Measurements from ENCODE around the gene IGF2. TPM values are rescaled to one million over a fixed set of nuclear protein-coding genes. Genes with fewer than 3 reads are reported as not detected.

The IGF2 gene
- total and polyA plus RNA-seq, 2 of the 8 experiments (the other 6 are each of a cell fraction or from before 2014, with no cell fraction given): 0.74 to 1.5 TPM

GRCh38 chr11:2100361-2101170, 38.6 kb downstream of the IGF2 start:
- CTCF ChIA-PET (ENCODE audit: partially characterized antibody): interaction anchor here (0.9 to 8.3 kb wide), 10 partner anchors 9 to 448 kb away, joined by 3 to 80 read pairs (median 4); no protein-coding TSS in a partner anchor
- H3K36me3 ChIP-seq (ENCODE audit: control insufficient read depth in 2 of 4, insufficient read depth in 4 of 4, low read length in 3 of 4): no peaks in the 10 kb centered on the region
- TF ChIP-seq JUN (IDR thresholded peaks at IDR 0.05; ENCODE audit: low read depth, low read length) (no peak), KDM5A (IDR thresholded peaks at IDR 0.05; ENCODE audit: low read length) (no peak), GABPA (IDR thresholded peaks at IDR 0.05; ENCODE audit: borderline replicate concordance, insufficient read depth, low read length) (no peak), TCF12 (IDR thresholded peaks at IDR 0.05; ENCODE audit: low read depth, low read length) (no peak), ATF3 (IDR thresholded peaks at IDR 0.05; ENCODE audit: insufficient read depth, low read depth, low read length) (no peak), CHD1 (IDR thresholded peaks at IDR 0.05; ENCODE audit: low read depth, low read length) (no peak), EP300 (IDR thresholded peaks at IDR 0.05; ENCODE audit: borderline replicate concordance in 1 of 2, low read depth in 2 of 2, low read length in 2 of 2) (no peak), RBBP5 (IDR thresholded peaks at IDR 0.05; ENCODE audit: borderline replicate concordance, low read depth, low read length) (no peak), BRCA1 (IDR thresholded peaks at IDR 0.05; ENCODE audit: low read depth, low read length) (no peak), CTBP2 (IDR thresholded peaks at IDR 0.05; ENCODE audit: borderline replicate concordance, insufficient read depth, insufficient read length, low read length) (no peak), SIRT6 (IDR thresholded peaks at IDR 0.05; ENCODE audit: low read length) (no peak)

More at GRCh38 chr11:2100361-2101170, 38.6 kb downstream of the IGF2 start:
- Histone ChIP-seq H2AFZ (ENCODE audit: low read length) (no peak overlapping the region), H2BK12ac (ENCODE audit: low read depth, low read length) (peak overlapping the region; percentile 84; the same call in 1 of the 2 replicates), H3K79me1 (ENCODE audit: low read depth, low read length) (no peaks in the 10 kb centered on the region), H3K27me3 (replicated peaks in 1 of 4; ENCODE audit: control insufficient read depth in 3 of 4, extremely low read depth in 1 of 4, insufficient read depth in 3 of 4, low read length in 3 of 4) (no peaks in the 10 kb centered on the region; a peak in 1 of 7 replicates), H4K5ac (ENCODE audit: insufficient read length, low read depth, low read length) (no peak overlapping the region), H3K56ac (replicated peaks; ENCODE audit: insufficient read length, low read depth, low read length) (no peak overlapping the region), H3K4me3 (ENCODE audit: extremely low read depth in 1 of 4, insufficient read depth in 2 of 4, low read depth in 3 of 4, low read length in 4 of 4) (no peak overlapping the region), H3K18ac (ENCODE audit: extremely low read depth, low read length) (no peak overlapping the region), H3K4me1 (replicated peaks in 1 of 4; ENCODE audit: control insufficient read depth in 3 of 4, insufficient read depth in 4 of 4, low read length in 3 of 4) (peaks cover 0 to 35% (median 23%) of the 10 kb centered on the region in 4 experiments; a peak in 6 of 7 replicates), H4K20me1 (replicated peaks in 1 of 2; ENCODE audit: control insufficient read depth in 1 of 2, insufficient read depth in 2 of 2, low read length in 2 of 2) (peaks cover 0 to 1% of the 10 kb centered on the region in 2 experiments), H2AK5ac (ENCODE audit: low read depth, low read length) (no peak overlapping the region), H3K23me2 (ENCODE audit: low read depth, low read length) (peaks cover 5% of the 10 kb centered on the region; the same call in 1 of the 2 replicates), H3K9ac (replicated peaks in 1 of 4; ENCODE audit: extremely low read depth in 1 of 4, low read depth in 3 of 4, low read length in 3 of 4) (no peak overlapping the region), H4K91ac (replicated peaks; ENCODE audit: insufficient read length, low read length) (no peak overlapping the region), H2BK15ac (ENCODE audit: low read length) (peak overlapping the region; percentile 88; the same call in 1 of the 2 replicates), H3K4me2 (ENCODE audit: insufficient read depth in 1 of 2, low read depth in 2 of 2, low read length in 2 of 2) (no peak overlapping the region), H2BK5ac (ENCODE audit: low read depth, low read length) (0 out of 2 replicates have a peak overlapping the region, but pooled peaks have one; percentile 60), H2BK120ac (replicated peaks; ENCODE audit: low read depth, low read length) (no peak overlapping the region), H4K8ac (ENCODE audit: extremely low read depth, insufficient read depth, low read length) (peak overlapping the region; percentile 36; the same call in 1 of the 2 replicates), H3K9me3 (ENCODE audit: insufficient read depth in 2 of 2, low read depth in 1 of 2, low read length in 1 of 2) (no peaks in the 10 kb centered on the region), H3K79me2 (ENCODE audit: control insufficient read depth in 1 of 2, insufficient read depth in 2 of 2, low read length in 2 of 2) (no peaks in the 10 kb centered on the region), H3K4ac (replicated peaks; ENCODE audit: insufficient read length, low read depth, low read length) (no peak overlapping the region), H2BK20ac (ENCODE audit: low read length) (no peak overlapping the region), H3K14ac (ENCODE audit: insufficient read length) (no peak overlapping the region), H3K23ac (ENCODE audit: insufficient read length) (no peak overlapping the region), H3K27ac (ENCODE audit: low read depth, low read length) (no peak overlapping the region)
- POLR2A ChIA-PET (ENCODE audit: partially characterized antibody): no interaction called here
- DNase-seq (ENCODE audit: low read depth in 1 of 2, low spot score in 2 of 2) (no peak), FAIRE-seq (no peak)
- 88% methylated on average over 19 of the region's 25 CpGs; no CpG with 5 or more reads in 1 of the 2 experiments for WGBS, 2 experiments (ENCODE audit: extremely low coverage in 1 of 2, insufficient coverage in 1 of 2, insufficient read length in 1 of 2, insufficient replicate concordance in 2 of 2, low coverage in 1 of 2, low lambda C conversion rate in 2 of 2, missing lambda C conversion rate in 1 of 2)

Data from H1 (cell line).